Left lobe of liver (tissue), 2 donors: Measurements from ENCODE around the gene TNKS2. TPM values are rescaled to one million over a fixed set of nuclear protein-coding genes. Genes with fewer than 3 reads are reported as not detected.

Source experiments
- ATAC-seq: fragments of 200-7000 bp; cut with Tn5 transposase; one replicate; pipeline ENCODE4 v1.9.1; 2020; ENCODE audit warnings: mild to moderate bottlenecking, moderate library complexity
- DNase-seq: peaks from one replicate; pipeline ENCODE4 v3.0.0-alpha.2; 2020; ENCODE audit warnings: low spot score
- total RNA-seq: library from RNA; stranded (reverse); gene quantifications from one replicate; pipeline ENCODE4 v1.2.1, GENCODE V29; 2021
- donor health status: DM: no; HTN: no; CAD: no; lungs with moderate emphysema.
- donor health status: DM: no; HTN: yes; CAD: no.

TNKS2 gene
- total RNA-seq, 1 donor from 2014 or later: 11.8 TPM

GRCh38 chr10:91907914-91908336 is 109.7 kb downstream of the TNKS2 start:
- ATAC-seq: no peak
- no peak for DNase-seq

GRCh38 chr10:91908337-91909116 is 110.3 kb downstream of the TNKS2 start:
- ATAC-seq (peak; percentile 93), DNase-seq (peak; percentile 76)

- peak; percentile 40 for ATAC-seq
- DNase-seq: no peak
Observed at GRCh38 chr10:91909117-91909677, 111.0 kb downstream of the TNKS2 start, which contains the start of gene FGFBP3. Gene FGFBP3 (minus strand): TSS chr10:91909486. CDS start chr10:91908969, 517 bp downstream.

DNA sequence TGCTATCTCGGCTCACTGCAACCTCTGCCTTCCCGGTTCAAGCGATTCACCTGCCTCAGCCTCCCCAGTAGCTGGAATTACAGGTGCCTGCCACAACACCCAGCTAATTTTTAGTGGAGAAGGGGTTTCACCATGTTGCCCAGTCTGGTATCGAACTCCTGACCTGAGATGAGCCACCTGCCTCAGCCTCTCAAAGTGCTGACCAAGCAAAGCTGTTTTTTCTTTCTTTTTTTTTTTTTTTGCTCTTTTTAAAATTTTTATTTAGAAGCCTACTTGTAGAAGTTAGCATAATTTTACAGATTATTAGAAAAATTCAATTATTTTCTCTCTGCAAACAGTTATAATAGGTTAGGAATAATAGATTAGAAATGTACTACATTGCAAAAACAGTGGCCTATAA is 112.2 kb downstream of the TNKS2 start:
- no peak for DNase-seq

More for the DNA sequence above, 112.2 kb downstream of the TNKS2 start:
- no peak for ATAC-seq

Other genes starting within 250 kb of the TNKS2 start
- gene PPP1R3C, start 165.4 kb upstream of the TNKS2 start, total RNA-seq: 136 TPM
- gene FGFBP3, start 111.1 kb downstream of the TNKS2 start, total RNA-seq: 0.33 TPM
- 16.0 TPM for gene BTAF1, start 125.3 kb downstream of the TNKS2 start, total RNA-seq